K562 (cell line): ENCODE data around the gene LYSMD1. TPM values are rescaled to one million over a fixed set of nuclear protein-coding genes. Genes with fewer than 3 reads are reported as not detected.
A peak's percentile ranks its signal among the peaks of the same experiment; 100 is the strongest.

Experiments
- ASH1L ChIP-seq: fragments of 450-650 bp; IDR thresholded peaks from 2 replicates; pipeline ENCODE4 v1.6.1; 2018; ENCODE audit warnings: borderline replicate concordance, mild to moderate bottlenecking, low read depth; ENCODE audit not compliant: partially characterized antibody
- CSDE1 ChIP-seq, 2 experiments: fragments of 450-650 bp; IDR thresholded peaks; 2 replicates each; pipeline ENCODE4 v1.6.1; 2016; ENCODE audit warnings: mild to moderate bottlenecking in 1 of 2
- E4F1 ChIP-seq: fragments of 250-450 bp; sonication (Bioruptor Pico); IDR thresholded peaks from 2 replicates; pipeline ENCODE4 v1.5.0; 2021; ENCODE audit warnings: mild to moderate bottlenecking, borderline replicate concordance
- KLF13 ChIP-seq: fragments of 450-650 bp; IDR thresholded peaks from 2 replicates; pipeline ENCODE4 v1.6.1; 2016; ENCODE audit warnings: missing genetic modification characterization, low read depth, mild to moderate bottlenecking, missing compliant biosample characterization, moderate library complexity, borderline replicate concordance
- MBD2 ChIP-seq: sonication (generic); IDR thresholded peaks from 2 replicates; pipeline ENCODE4 v1.6.1; 2016; ENCODE audit warnings: low read depth, borderline replicate concordance
- MCM2 ChIP-seq: fragments of 450-650 bp; IDR thresholded peaks from 2 replicates; pipeline ENCODE4 v1.6.1; 2017; ENCODE audit warnings: low read depth, mild to moderate bottlenecking
- MYC ChIP-seq, 2 experiments: fragments of 250-450 bp in 1 of 2; sonication (Bioruptor Pico) in 1 of 2; IDR thresholded peaks; 2 replicates each; pipeline versions ENCODE4 v1.5.1 to v1.6.1; 2012 to 2021; ENCODE audit warnings: low read depth in 2 of 2, borderline replicate concordance in 1 of 2, improper control_type of control experiment in 1 of 2, low read length in 1 of 2, mild to moderate bottlenecking in 1 of 2, moderate library complexity in 1 of 2
- NR2C1 ChIP-seq, 2 experiments: fragments of 450-650 bp; IDR thresholded peaks; 2 replicates each; pipeline ENCODE4 v1.6.1; 2017; ENCODE audit warnings: mild to moderate bottlenecking in 2 of 2, antibody characterized with exemption in 1 of 2, inconsistent platforms in 1 of 2, missing compliant biosample characterization in 1 of 2, missing genetic modification characterization in 1 of 2
- RBM25 ChIP-seq: fragments of 200-400 bp; formaldehyde crosslinking; IDR thresholded peaks from 2 replicates; pipeline ENCODE4 v1.6.1; 2018; ENCODE audit warnings: low read length, low read depth, moderate library complexity; ENCODE audit not compliant: severe bottlenecking
- SLC30A9 ChIP-seq: fragments of 250-450 bp; sonication (Bioruptor Pico); IDR thresholded peaks from 2 replicates; pipeline ENCODE4 v1.8.0; 2022; ENCODE audit warnings: mild to moderate bottlenecking, moderate library complexity
- SMAD4 ChIP-seq: fragments of 250-450 bp; sonication (Bioruptor Pico); conservative IDR thresholded peaks from 2 replicates; pipeline ENCODE4 v1.8.0; 2021; ENCODE audit warnings: inconsistent platforms, mild to moderate bottlenecking, moderate library complexity
- ZFP1 ChIP-seq: fragments of 450-650 bp; formaldehyde crosslinking; IDR thresholded peaks from 2 replicates; pipeline ENCODE4 v1.4.0; 2020; ENCODE audit warnings: mild to moderate bottlenecking, mixed read lengths
- polyA plus RNA-seq, 8 experiments: library from polyadenylated mRNA; depleted of rRNA in 4 of 8; stranded (reverse) in 5 of 8; unstranded in 3 of 8; fragments of >200 nt; fragmentation: Nextera tagmentation in 2 of 8; fragmentation: Illumina TruSeq in 1 of 8; extraction: Ambion mirVana in 2 of 8; extraction: Trizol in 1 of 8; gene quantifications; 2 replicates each; pipeline versions ENCODE4 v1.2.1 to v1.2.3, GENCODE V29; 2011 to 2014; ENCODE audit warnings: inconsistent platforms in 1 of 8, missing spikeins in 1 of 8
- total RNA-seq, 7 experiments: library from RNA; depleted of rRNA in 6 of 7; stranded (reverse); fragments of >200 nt in 6 of 7; fragmentation: Illumina TruSeq in 2 of 7; extraction: Trizol in 2 of 7; gene quantifications; 2 replicates each; pipeline versions ENCODE4 v1.2.1 to v1.2.3, GENCODE V29; 2011 to 2021; ENCODE audit warnings: low replicate concordance in 1 of 7
- TF ChIP-seq, protein P1 (sequence below): sonication (generic); formaldehyde crosslinking; IDR thresholded peaks from 2 replicates; pipeline ENCODE4 v1.8.0; 2023; ENCODE audit warnings: missing genetic modification reagents, mild to moderate bottlenecking, borderline replicate concordance
- TF ChIP-seq, protein P2 (sequence below): fragments of 250-450 bp; sonication (Bioruptor Pico); IDR thresholded peaks from 2 replicates; pipeline ENCODE4 v1.4.0; 2020; ENCODE audit warnings: mild to moderate bottlenecking, moderate library complexity

LYSMD1 gene
- total and polyA plus RNA-seq, 9 of the 15 experiments (the other 6 are each of a cell fraction or from before 2014, with no cell fraction given), result 2.2 to 9.4 (median 6.0) TPM

DNA sequence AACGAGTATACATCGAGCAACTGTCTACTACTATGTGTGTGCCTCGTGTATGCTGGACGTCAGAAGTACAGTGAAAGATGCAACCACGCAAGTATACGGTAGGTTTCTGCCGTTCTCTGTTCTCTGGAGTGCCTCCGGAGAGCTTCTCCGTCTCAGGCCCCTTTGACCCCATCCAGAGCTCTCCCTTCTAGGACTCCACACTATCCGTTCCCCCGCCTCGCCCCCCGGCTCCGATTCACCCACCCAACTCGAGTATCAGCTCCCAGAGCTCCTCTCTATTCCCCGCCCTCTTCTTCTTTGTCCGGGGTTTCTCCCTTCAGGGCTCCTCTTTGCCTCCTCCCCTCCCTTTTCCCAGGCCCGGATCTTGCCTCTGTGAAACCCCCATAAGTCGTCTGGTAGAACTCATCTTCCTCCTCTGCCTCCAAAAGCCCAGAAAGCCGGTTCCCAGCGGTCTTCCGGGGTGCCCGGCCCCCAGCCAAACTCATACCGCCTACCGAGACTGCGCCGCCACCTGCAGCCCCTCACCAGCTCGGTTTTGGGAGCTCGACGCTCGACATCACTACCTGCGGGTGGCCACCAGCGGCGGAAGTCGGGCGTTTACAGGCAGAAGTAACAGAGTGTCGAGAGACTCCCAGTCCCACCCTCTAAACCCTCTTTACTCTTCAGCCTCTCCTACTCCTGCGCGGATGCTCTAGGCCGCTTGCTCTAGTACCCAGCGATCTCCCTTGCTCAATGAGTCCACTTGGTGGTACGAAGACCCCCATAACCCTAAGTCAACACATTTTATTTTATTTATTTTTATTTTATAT lies 24.1 kb upstream of the LYSMD1 start, which contains the start of gene VPS72 (continued):
- TF ChIP-seq, protein P1, sequence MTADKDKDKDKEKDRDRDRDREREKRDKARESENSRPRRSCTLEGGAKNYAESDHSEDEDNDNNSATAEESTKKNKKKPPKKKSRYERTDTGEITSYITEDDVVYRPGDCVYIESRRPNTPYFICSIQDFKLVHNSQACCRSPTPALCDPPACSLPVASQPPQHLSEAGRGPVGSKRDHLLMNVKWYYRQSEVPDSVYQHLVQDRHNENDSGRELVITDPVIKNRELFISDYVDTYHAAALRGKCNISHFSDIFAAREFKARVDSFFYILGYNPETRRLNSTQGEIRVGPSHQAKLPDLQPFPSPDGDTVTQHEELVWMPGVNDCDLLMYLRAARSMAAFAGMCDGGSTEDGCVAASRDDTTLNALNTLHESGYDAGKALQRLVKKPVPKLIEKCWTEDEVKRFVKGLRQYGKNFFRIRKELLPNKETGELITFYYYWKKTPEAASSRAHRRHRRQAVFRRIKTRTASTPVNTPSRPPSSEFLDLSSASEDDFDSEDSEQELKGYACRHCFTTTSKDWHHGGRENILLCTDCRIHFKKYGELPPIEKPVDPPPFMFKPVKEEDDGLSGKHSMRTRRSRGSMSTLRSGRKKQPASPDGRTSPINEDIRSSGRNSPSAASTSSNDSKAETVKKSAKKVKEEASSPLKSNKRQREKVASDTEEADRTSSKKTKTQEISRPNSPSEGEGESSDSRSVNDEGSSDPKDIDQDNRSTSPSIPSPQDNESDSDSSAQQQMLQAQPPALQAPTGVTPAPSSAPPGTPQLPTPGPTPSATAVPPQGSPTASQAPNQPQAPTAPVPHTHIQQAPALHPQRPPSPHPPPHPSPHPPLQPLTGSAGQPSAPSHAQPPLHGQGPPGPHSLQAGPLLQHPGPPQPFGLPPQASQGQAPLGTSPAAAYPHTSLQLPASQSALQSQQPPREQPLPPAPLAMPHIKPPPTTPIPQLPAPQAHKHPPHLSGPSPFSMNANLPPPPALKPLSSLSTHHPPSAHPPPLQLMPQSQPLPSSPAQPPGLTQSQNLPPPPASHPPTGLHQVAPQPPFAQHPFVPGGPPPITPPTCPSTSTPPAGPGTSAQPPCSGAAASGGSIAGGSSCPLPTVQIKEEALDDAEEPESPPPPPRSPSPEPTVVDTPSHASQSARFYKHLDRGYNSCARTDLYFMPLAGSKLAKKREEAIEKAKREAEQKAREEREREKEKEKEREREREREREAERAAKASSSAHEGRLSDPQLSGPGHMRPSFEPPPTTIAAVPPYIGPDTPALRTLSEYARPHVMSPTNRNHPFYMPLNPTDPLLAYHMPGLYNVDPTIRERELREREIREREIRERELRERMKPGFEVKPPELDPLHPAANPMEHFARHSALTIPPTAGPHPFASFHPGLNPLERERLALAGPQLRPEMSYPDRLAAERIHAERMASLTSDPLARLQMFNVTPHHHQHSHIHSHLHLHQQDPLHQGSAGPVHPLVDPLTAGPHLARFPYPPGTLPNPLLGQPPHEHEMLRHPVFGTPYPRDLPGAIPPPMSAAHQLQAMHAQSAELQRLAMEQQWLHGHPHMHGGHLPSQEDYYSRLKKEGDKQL (CRISPR knock-in tag), result no peak
- TF ChIP-seq SMAD4 (CRISPR knock-in tag) (no peak; the same call in none of the 2 replicates), ZFP1 (CRISPR knock-in tag) (no peak), RBM25 (no peak), MBD2 (0 out of 2 replicates have a peak, but pooled peaks have one; percentile 69), CSDE1 (IDR thresholded peaks at IDR 0.05) (no peak), NR2C1 (IDR thresholded peaks at IDR 0.05) (no peak; the same call in 1 of the 2 replicates), NR2C1 (tag; IDR thresholded peaks at IDR 0.05) (peak; percentile 40; the same call in 1 of the 2 replicates), SLC30A9 (CRISPR knock-in tag) (no peak), ASH1L (no peak), MCM2 (no peak), KLF13 (tag) (no peak), E4F1 (no peak), MYC (IDR thresholded peaks at IDR 0.05; ENCODE audit: low read depth, low read length) (peak; percentile 82), MYC (CRISPR knock-in tag; IDR thresholded peaks at IDR 0.05; ENCODE audit: borderline replicate concordance, low read depth) (no peak)
- TF ChIP-seq, protein P2, sequence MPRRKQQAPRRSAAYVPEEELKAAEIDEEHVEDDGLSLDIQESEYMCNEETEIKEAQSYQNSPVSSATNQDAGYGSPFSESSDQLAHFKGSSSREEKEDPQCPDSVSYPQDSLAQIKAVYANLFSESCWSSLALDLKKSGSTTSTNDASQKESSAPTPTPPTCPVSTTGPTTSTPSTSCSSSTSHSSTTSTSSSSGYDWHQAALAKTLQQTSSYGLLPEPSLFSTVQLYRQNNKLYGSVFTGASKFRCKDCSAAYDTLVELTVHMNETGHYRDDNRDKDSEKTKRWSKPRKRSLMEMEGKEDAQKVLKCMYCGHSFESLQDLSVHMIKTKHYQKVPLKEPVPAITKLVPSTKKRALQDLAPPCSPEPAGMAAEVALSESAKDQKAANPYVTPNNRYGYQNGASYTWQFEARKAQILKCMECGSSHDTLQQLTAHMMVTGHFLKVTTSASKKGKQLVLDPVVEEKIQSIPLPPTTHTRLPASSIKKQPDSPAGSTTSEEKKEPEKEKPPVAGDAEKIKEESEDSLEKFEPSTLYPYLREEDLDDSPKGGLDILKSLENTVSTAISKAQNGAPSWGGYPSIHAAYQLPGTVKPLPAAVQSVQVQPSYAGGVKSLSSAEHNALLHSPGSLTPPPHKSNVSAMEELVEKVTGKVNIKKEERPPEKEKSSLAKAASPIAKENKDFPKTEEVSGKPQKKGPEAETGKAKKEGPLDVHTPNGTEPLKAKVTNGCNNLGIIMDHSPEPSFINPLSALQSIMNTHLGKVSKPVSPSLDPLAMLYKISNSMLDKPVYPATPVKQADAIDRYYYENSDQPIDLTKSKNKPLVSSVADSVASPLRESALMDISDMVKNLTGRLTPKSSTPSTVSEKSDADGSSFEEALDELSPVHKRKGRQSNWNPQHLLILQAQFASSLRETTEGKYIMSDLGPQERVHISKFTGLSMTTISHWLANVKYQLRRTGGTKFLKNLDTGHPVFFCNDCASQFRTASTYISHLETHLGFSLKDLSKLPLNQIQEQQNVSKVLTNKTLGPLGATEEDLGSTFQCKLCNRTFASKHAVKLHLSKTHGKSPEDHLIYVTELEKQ (CRISPR knock-in tag), result no peak
